ENCODE measurements around the gene SPN. TPM values are rescaled to one million over a fixed set of nuclear protein-coding genes. Genes with fewer than 3 reads are reported as not detected.
"Not testable (repeated sequence)": the region's sequence is repeated elsewhere in the genome, so short reads cannot be mapped to it uniquely, and the experiment has no call there.

SPN gene
- 1 to 10 TPM; 2.2 to 6.3 (median 4.7) TPM for total RNA-seq

GRCh38 chr16:29663016-29663806 lies at the start of gene SPN:
Gene SPN, plus strand, starts transcription at chr16:29663247. Its CDS starts 482 bp downstream, at chr16:29663729.
- TF ChIP-seq POLR2A (IDR thresholded peaks at IDR 0.05) (no peak), EP300 (IDR thresholded peaks at IDR 0.05) (no peak), CTCF (IDR thresholded peaks at IDR 0.05) (no peak), POLR2AphosphoS5 (IDR thresholded peaks at IDR 0.05) (no peak)
- WGBS, result 71% methylated on average over 17 of the region's 18 CpGs
- Histone ChIP-seq H3K27me3 (no peaks in the 10 kb centered on the region), H3K4me3 (peak within 1 kb of the TSS; percentile 29), H3K9me3 (no peaks in the 10 kb centered on the region), H3K36me3 (no peaks in the 10 kb centered on the region), H3K27ac (no peak within 1 kb of the TSS), H3K4me1 (peaks cover 11% of the 10 kb centered on the region)
- no peak for DNase-seq (ENCODE audit: low spot score in 2 of 2)

- peaks cover 24% of the 10 kb centered on the region for H3K4me1 ChIP-seq
- 2% methylated on average over 11 of the region's 100 CpGs for WGBS
- H3K9me3 ChIP-seq, H3K36me3 ChIP-seq, H3K27me3 ChIP-seq: not testable (repeated sequence)
- peak; percentile 84 to 87 for DNase-seq (ENCODE audit: low spot score in 2 of 2)
- H3K4me3 ChIP-seq, result peak overlapping the region; percentile 66
- peak overlapping the region; percentile 51 for H3K27ac ChIP-seq
Measured at GRCh38 chr16:29613307-29614057, 49.6 kb upstream of the SPN start.

GRCh38 chr16:29614691-29615314 lies 48.2 kb upstream of the SPN start:
- peak; percentile 52 to 66 for DNase-seq (ENCODE audit: low spot score in 2 of 2)

GRCh38 chr16:29616127-29616526 lies 46.9 kb upstream of the SPN start:
- WGBS, result 75% methylated on average over 4 of the region's 6 CpGs
- not testable (repeated sequence) for H3K4me3 ChIP-seq

More at GRCh38 chr16:29614691-29615314, 48.2 kb upstream of the SPN start:
- 41% methylated on average over 5 of the region's 22 CpGs for WGBS
- not testable (repeated sequence) for H3K4me3 ChIP-seq, H3K27ac ChIP-seq, H3K9me3 ChIP-seq, H3K36me3 ChIP-seq, H3K27me3 ChIP-seq
- H3K4me1 ChIP-seq, result peaks cover 24% of the 10 kb centered on the region

GRCh38 chr16:29620591-29620990 lies 42.5 kb upstream of the SPN start:
- H3K4me3 ChIP-seq; H3K36me3 ChIP-seq; H3K9me3 ChIP-seq; DNase-seq (ENCODE audit: low spot score in 2 of 2); H3K4me1 ChIP-seq; H3K27me3 ChIP-seq; H3K27ac ChIP-seq: not testable (repeated sequence)
- 68% methylated on average over 5 of the region's 6 CpGs for WGBS

More at GRCh38 chr16:29616127-29616526, 46.9 kb upstream of the SPN start:
- not testable (repeated sequence) for DNase-seq (ENCODE audit: low spot score in 2 of 2); H3K27me3 ChIP-seq; H3K9me3 ChIP-seq; H3K27ac ChIP-seq; H3K36me3 ChIP-seq
- peaks cover 24% of the 10 kb centered on the region for H3K4me1 ChIP-seq

GRCh38 chr16:29622738-29623137 lies 40.3 kb upstream of the SPN start:
- WGBS, result 82% methylated on average over 4 of the region's 18 CpGs
- H3K4me3 ChIP-seq; H3K9me3 ChIP-seq; H3K4me1 ChIP-seq; H3K27me3 ChIP-seq; DNase-seq (ENCODE audit: low spot score in 2 of 2); H3K36me3 ChIP-seq; H3K27ac ChIP-seq: not testable (repeated sequence)

GRCh38 chr16:29623253-29623652 lies 39.8 kb upstream of the SPN start:
- not testable (repeated sequence) for H3K4me3 ChIP-seq; H3K27ac ChIP-seq; H3K27me3 ChIP-seq; H3K9me3 ChIP-seq; H3K36me3 ChIP-seq; DNase-seq (ENCODE audit: low spot score in 2 of 2); H3K4me1 ChIP-seq
- 98% methylated on average over 5 of the region's 5 CpGs for WGBS

- not testable (repeated sequence) for H3K4me1 ChIP-seq; H3K4me3 ChIP-seq; H3K9me3 ChIP-seq; H3K27me3 ChIP-seq; H3K36me3 ChIP-seq; H3K27ac ChIP-seq; DNase-seq (ENCODE audit: low spot score in 2 of 2)
- 45% methylated on average over 3 of the region's 4 CpGs for WGBS
Measured at GRCh38 chr16:29625114-29625513, 37.9 kb upstream of the SPN start.

GRCh38 chr16:29626778-29627331 lies 36.2 kb upstream of the SPN start:
- H3K27ac ChIP-seq; H3K36me3 ChIP-seq; H3K9me3 ChIP-seq; H3K27me3 ChIP-seq; DNase-seq (ENCODE audit: low spot score in 2 of 2); H3K4me1 ChIP-seq; H3K4me3 ChIP-seq: not testable (repeated sequence)
- WGBS, result 69% methylated on average over 16 of the region's 16 CpGs

GRCh38 chr16:29627661-29628075 lies 35.4 kb upstream of the SPN start:
- DNase-seq (ENCODE audit: low spot score in 2 of 2), result not testable (repeated sequence)
- WGBS, result no CpG with 5 or more reads among the region's 7 CpGs

GRCh38 chr16:29628707-29629106 lies 34.3 kb upstream of the SPN start:
- WGBS, result no CpG with 5 or more reads among the region's 10 CpGs
- H3K4me1 ChIP-seq; H3K27ac ChIP-seq; H3K36me3 ChIP-seq; H3K9me3 ChIP-seq; H3K27me3 ChIP-seq; H3K4me3 ChIP-seq; DNase-seq (ENCODE audit: low spot score in 2 of 2): not testable (repeated sequence)

More at GRCh38 chr16:29627661-29628075, 35.4 kb upstream of the SPN start:
- not testable (repeated sequence) for H3K36me3 ChIP-seq, H3K9me3 ChIP-seq, H3K4me1 ChIP-seq, H3K27me3 ChIP-seq, H3K27ac ChIP-seq, H3K4me3 ChIP-seq

GRCh38 chr16:29629318-29629717 lies 33.7 kb upstream of the SPN start:
- H3K27me3 ChIP-seq; H3K27ac ChIP-seq; H3K9me3 ChIP-seq; H3K4me3 ChIP-seq; H3K36me3 ChIP-seq; H3K4me1 ChIP-seq; DNase-seq (ENCODE audit: low spot score in 2 of 2): not testable (repeated sequence)
- 40% methylated on average over 3 of the region's 10 CpGs for WGBS

All from suprapubic skin (tissue), 4 donors.